ENCODE data around the gene CPNE7. TPM values are rescaled to one million over a fixed set of nuclear protein-coding genes. Genes with fewer than 3 reads are reported as not detected.

CPNE7 gene
- total RNA-seq, 2 experiments from 2014 or later = 8.5 to 9.5 TPM

DNA sequence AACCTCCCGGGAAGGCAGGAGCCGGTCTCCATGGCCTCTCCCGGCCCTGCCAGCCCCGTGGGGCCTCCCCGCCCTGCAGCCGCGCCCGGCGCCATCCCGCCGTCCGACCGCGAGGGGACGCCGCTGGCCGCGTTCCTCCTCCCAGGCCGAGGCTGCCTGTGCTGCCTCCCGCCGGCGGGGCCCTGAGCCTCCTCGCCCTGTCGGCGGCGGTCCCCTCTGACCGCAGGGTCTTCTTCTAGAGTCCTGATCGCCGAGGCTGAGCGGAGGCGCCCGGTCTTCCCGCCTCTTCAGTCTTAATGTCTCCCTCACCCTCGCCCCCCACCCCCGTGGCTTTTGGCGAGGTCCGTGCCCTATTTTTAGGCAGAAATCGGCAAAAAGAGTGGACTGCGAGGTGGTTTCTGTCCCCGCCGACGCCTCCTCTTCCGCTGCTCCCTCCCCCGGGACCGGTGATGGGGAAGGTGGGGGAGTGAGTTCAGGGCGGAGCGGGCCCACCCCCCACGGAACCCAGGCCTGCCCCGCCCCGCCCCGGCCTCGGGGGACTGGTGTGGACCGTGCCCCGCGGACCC, 794 bp upstream of the CPNE7 start:
- DNase-seq = peak; percentile 67
- POLR2A ChIA-PET = interaction anchor here (2.8 kb wide), 1 partner anchor 10 kb away, joined by 10 read pairs; no protein-coding TSS in a partner anchor
- peaks cover 8% of the 10 kb centered on the region for H3K4me1 Mint-ChIP-seq (ENCODE audit: low read depth)
- H3K9me3 Mint-ChIP-seq = no peaks in the 10 kb centered on the region
- intact Hi-C loops (cut with micrococcal nuclease) = loop anchor here (5.0 kb wide), 1 partner anchor 68 kb away; no protein-coding TSS in a partner anchor
- H3K27me3 Mint-ChIP-seq = peaks cover 10% of the 10 kb centered on the region
- no peak overlapping the region for H3K27ac Mint-ChIP-seq
- peaks cover 2% of the 10 kb centered on the region for H3K36me3 Mint-ChIP-seq (ENCODE audit: low read depth)
- ATAC-seq = peak; percentile 88
- CTCF ChIA-PET = interaction anchor here (1.3 to 1.5 kb wide), 4 partner anchors 10 to 286 kb away, joined by 3 to 5 read pairs (median 4); no protein-coding TSS in a partner anchor
- TF ChIP-seq, protein P1, sequence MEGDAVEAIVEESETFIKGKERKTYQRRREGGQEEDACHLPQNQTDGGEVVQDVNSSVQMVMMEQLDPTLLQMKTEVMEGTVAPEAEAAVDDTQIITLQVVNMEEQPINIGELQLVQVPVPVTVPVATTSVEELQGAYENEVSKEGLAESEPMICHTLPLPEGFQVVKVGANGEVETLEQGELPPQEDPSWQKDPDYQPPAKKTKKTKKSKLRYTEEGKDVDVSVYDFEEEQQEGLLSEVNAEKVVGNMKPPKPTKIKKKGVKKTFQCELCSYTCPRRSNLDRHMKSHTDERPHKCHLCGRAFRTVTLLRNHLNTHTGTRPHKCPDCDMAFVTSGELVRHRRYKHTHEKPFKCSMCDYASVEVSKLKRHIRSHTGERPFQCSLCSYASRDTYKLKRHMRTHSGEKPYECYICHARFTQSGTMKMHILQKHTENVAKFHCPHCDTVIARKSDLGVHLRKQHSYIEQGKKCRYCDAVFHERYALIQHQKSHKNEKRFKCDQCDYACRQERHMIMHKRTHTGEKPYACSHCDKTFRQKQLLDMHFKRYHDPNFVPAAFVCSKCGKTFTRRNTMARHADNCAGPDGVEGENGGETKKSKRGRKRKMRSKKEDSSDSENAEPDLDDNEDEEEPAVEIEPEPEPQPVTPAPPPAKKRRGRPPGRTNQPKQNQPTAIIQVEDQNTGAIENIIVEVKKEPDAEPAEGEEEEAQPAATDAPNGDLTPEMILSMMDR (IDR thresholded peaks at IDR 0.05) = peak; percentile 87
- peak overlapping the region; percentile 47 for H3K4me3 Mint-ChIP-seq

DNA sequence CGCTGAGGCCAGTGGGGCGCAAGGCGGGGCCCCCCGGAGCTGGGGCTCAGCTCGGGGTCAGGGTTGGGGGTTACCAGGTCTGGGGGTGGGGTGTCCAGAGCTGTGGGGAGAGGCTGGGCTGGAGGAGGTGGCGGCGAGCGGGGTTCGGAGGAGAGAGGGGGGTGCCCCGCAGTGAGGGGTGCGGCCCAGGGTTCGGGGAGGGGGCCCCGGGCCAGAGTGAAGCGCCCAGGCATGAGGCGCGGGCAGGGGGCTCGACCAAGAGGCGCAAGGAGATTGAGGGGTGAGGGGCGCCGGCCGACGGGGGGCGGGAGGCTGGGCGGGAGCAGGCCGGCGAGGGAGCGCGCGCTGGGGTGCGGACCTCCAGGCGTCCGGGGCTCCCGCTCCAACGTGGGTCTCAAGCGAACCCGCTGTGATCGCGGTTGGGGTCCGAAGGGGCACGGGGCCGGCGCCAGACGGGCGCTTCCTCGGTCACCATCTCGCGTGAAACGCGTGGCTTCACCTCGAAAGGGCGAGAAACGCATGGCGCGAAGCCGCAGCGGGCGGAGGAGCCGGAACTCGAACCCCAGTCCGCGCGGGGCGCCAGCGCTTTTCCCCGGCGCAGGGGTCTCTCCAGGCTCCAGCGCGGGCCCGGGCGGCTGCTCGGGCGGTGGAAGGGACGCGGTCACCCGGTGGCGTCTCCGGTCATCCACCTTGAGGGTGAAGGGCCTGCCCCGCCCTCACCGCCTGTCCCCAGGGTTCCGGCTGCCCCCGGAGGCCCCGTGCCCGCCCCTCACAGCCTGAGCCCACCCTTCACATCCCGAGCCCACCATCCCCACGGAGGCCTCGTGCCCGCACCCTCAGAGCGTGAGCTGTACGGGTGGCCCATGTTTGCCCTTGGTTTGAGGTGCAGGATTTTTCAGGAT, 846 bp downstream of the CPNE7 start:
- ChIA-PET CTCF (interaction anchor here (0.7 to 1.5 kb wide), 7 partner anchors 11 to 284 kb away, joined by 3 to 5 read pairs (median 4); no protein-coding TSS in a partner anchor), POLR2A (interaction anchor here (0.5 to 1.8 kb wide), 4 partner anchors 11 to 289 kb away, joined by 3 to 5 read pairs (median 4); no protein-coding TSS in a partner anchor)
- H3K4me1 Mint-ChIP-seq (ENCODE audit: low read depth) = peaks cover 8% of the 10 kb centered on the region
- TF ChIP-seq, protein P1 (IDR thresholded peaks at IDR 0.05) = no peak
- no peaks in the 10 kb centered on the region for H3K9me3 Mint-ChIP-seq
- peaks cover 10% of the 10 kb centered on the region for H3K27me3 Mint-ChIP-seq
- no peak for ATAC-seq
- H3K27ac Mint-ChIP-seq = no peak overlapping the region
- no peak for DNase-seq
- peak overlapping the region; percentile 31 for H3K4me3 Mint-ChIP-seq
- intact Hi-C loops (cut with micrococcal nuclease) = loop anchor here (5.0 kb wide), 1 partner anchor 66 kb away; no protein-coding TSS in a partner anchor
- H3K36me3 Mint-ChIP-seq (ENCODE audit: low read depth) = peaks cover 2% of the 10 kb centered on the region

GRCh38 chr16:89577055-89577759, 1.6 kb downstream of the CPNE7 start:
- ATAC-seq (no peak), DNase-seq (no peak)
- intact Hi-C loops (cut with micrococcal nuclease) = loop anchor here (5.0 kb wide), 1 partner anchor 65 kb away; no protein-coding TSS in a partner anchor
- Mint-ChIP-seq H3K4me3 (peak overlapping the region; percentile 31), H3K27me3 (peaks cover 10% of the 10 kb centered on the region), H3K4me1 (ENCODE audit: low read depth) (peaks cover 3% of the 10 kb centered on the region), H3K36me3 (ENCODE audit: low read depth) (peaks cover 2% of the 10 kb centered on the region), H3K27ac (no peak overlapping the region), H3K9me3 (no peaks in the 10 kb centered on the region)
- TF ChIP-seq, protein P1 (IDR thresholded peaks at IDR 0.05) = no peak
- ChIA-PET POLR2A (interaction anchor here (0.8 to 1.8 kb wide), 3 partner anchors 11 to 16 kb away, joined by 3 to 5 read pairs (median 3); no protein-coding TSS in a partner anchor), CTCF (no interaction called here)

DNA sequence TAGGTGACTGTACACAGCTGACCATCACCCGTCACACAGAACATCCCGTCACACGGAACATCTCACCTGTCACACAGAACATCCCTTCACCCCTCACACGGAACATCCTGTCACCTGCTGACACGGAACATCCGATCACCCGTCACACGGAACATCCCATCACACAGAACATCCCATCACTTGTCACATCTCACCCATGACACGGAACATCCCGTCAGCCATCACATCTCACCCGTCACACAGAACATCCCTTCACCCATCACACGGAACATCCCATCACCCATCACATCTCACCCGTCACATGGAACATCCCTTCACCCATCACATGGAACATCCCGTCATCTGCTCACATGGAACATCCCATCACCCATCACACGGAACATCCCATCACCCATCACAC, 3.8 kb downstream of the CPNE7 start:
- Mint-ChIP-seq H3K36me3 (ENCODE audit: low read depth) (peaks cover 2% of the 10 kb centered on the region), H3K27me3 (peaks cover 2% of the 10 kb centered on the region), H3K9me3 (no peaks in the 10 kb centered on the region), H3K4me1 (ENCODE audit: low read depth) (no peaks in the 10 kb centered on the region), H3K27ac (no peak overlapping the region), H3K4me3 (no peak overlapping the region)
- TF ChIP-seq, protein P1 (IDR thresholded peaks at IDR 0.05) = no peak
- DNase-seq (no peak), ATAC-seq (no peak)
- intact Hi-C loops (cut with micrococcal nuclease) = loop anchor here (5.0 kb wide), 1 partner anchor 63 kb away; no protein-coding TSS in a partner anchor
- ChIA-PET CTCF (no interaction called here), POLR2A (no interaction called here)

Measured in activated CD8-positive, alpha-beta T cell treated with anti-CD3 and anti-CD28 coated beads for 36 hours (primary cell).